GM12878 (cell line): ENCODE data around the gene TIMM21.

Experiments used
- CREM ChIP-seq: IDR thresholded peaks from 2 replicates; pipeline ENCODE4 v1.6.1; 2014; ENCODE audit warnings: antibody characterized with exemption, low read depth
- CTCF ChIP-seq, 3 experiments: IDR thresholded peaks in 2 of 3; conservative IDR thresholded peaks in 1 of 3; 2 replicates each; pipeline ENCODE4 v1.5.1; 2011; ENCODE audit warnings: low read depth in 3 of 3, low read length in 3 of 3, mild to moderate bottlenecking in 3 of 3, control low read depth in 2 of 3, moderate library complexity in 2 of 3, inconsistent platforms in 1 of 3, mixed read lengths in 1 of 3; ENCODE audit not compliant: control insufficient read depth in 2 of 3, insufficient read depth in 1 of 3; ENCODE audit errors: extremely low read depth in 1 of 3
- CUX1 ChIP-seq: IDR thresholded peaks from 2 replicates; pipeline ENCODE4 v1.6.1; 2012; ENCODE audit warnings: improper control_type of control experiment, low read depth, low read length; ENCODE audit not compliant: insufficient replicate concordance
- GABPA ChIP-seq: IDR thresholded peaks from 2 replicates; pipeline ENCODE4 v1.6.1; 2014; ENCODE audit warnings: antibody characterized with exemption, low read depth, mild to moderate bottlenecking, inconsistent platforms
- MAX ChIP-seq: IDR thresholded peaks from 2 replicates; pipeline ENCODE4 v1.6.1; 2012; ENCODE audit warnings: low read depth, low read length, improper control_type of control experiment
- MYC ChIP-seq: IDR thresholded peaks from 2 replicates; pipeline ENCODE4 v1.6.1; 2011; ENCODE audit warnings: mild to moderate bottlenecking, low read length, moderate library complexity, inconsistent platforms; ENCODE audit not compliant: insufficient read depth, insufficient replicate concordance, insufficient read length, severe bottlenecking
- NFYB ChIP-seq: IDR thresholded peaks from 2 replicates; pipeline ENCODE4 v1.6.1; 2011; ENCODE audit warnings: low read depth, mild to moderate bottlenecking, low read length, improper control_type of control experiment, moderate library complexity; ENCODE audit not compliant: insufficient read depth
- PBX3 ChIP-seq: IDR thresholded peaks from 2 replicates; pipeline ENCODE4 v1.6.1; 2011; ENCODE audit warnings: mild to moderate bottlenecking, low read depth, low read length, moderate library complexity; ENCODE audit not compliant: insufficient replicate concordance
- POLR2A ChIP-seq: IDR thresholded peaks from 2 replicates; pipeline ENCODE4 v1.6.1; 2011; ENCODE audit warnings: low read depth, mild to moderate bottlenecking, low read length
- POLR2AphosphoS5 ChIP-seq: IDR thresholded peaks from 2 replicates; pipeline ENCODE4 v1.6.1; 2011; ENCODE audit warnings: mild to moderate bottlenecking, low read length, inconsistent platforms
- SREBF1 ChIP-seq: IDR thresholded peaks from 2 replicates; pipeline ENCODE4 v1.6.1; 2012; ENCODE audit warnings: mild to moderate bottlenecking, low read length
- STAT1 ChIP-seq: fragments of 450-650 bp; conservative IDR thresholded peaks from 2 replicates; pipeline ENCODE4 v1.6.1; 2014; ENCODE audit warnings: antibody characterized with exemption, mild to moderate bottlenecking
- ZNF274 ChIP-seq: IDR thresholded peaks from one replicate; pipeline ENCODE4 v1.8.0; 2011; ENCODE audit not compliant: insufficient read length, insufficient read depth
- TF ChIP-seq, protein P1 (sequence below): IDR thresholded peaks from 2 replicates; pipeline ENCODE4 v1.6.1; 2012; ENCODE audit warnings: low read length, inconsistent platforms

GRCh38 chr18:74146756-74147155 is 1.6 kb upstream of the TIMM21 start:
- no peak for TF ChIP-seq MYC
- TF ChIP-seq, protein P1, sequence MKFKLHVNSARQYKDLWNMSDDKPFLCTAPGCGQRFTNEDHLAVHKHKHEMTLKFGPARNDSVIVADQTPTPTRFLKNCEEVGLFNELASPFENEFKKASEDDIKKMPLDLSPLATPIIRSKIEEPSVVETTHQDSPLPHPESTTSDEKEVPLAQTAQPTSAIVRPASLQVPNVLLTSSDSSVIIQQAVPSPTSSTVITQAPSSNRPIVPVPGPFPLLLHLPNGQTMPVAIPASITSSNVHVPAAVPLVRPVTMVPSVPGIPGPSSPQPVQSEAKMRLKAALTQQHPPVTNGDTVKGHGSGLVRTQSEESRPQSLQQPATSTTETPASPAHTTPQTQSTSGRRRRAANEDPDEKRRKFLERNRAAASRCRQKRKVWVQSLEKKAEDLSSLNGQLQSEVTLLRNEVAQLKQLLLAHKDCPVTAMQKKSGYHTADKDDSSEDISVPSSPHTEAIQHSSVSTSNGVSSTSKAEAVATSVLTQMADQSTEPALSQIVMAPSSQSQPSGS: no peak
- no peak for TF ChIP-seq POLR2AphosphoS5
- TF ChIP-seq SREBF1: no peak
- TF ChIP-seq CTCF (IDR thresholded peaks at IDR 0.05 in 2 of 3, conservative IDR thresholded peaks at IDR 0.05 in 1 of 3; ENCODE audit: control insufficient read depth in 2 of 3, extremely low read depth in 1 of 3, insufficient read depth in 1 of 3, low read depth in 3 of 3, low read length in 3 of 3): no peak
- TF ChIP-seq MAX: no peak
- TF ChIP-seq GABPA: no peak
- no peak for TF ChIP-seq POLR2A
- TF ChIP-seq STAT1: no peak
- no peak for TF ChIP-seq ZNF274
- TF ChIP-seq CUX1: no peak
- no peak for TF ChIP-seq PBX3
- TF ChIP-seq NFYB: no peak
- no peak for TF ChIP-seq CREM
